Neural cell (in vitro differentiated cells): ENCODE results near the gene FOXO4.

Source experiments
- EP300 ChIP-seq: fragments of 450-650 bp; conservative IDR thresholded peaks from 2 replicates; pipeline ENCODE4 v1.6.1; 2014; ENCODE audit warnings: antibody characterized with exemption, mild to moderate bottlenecking, moderate library complexity; ENCODE audit not compliant: poor library complexity, severe bottlenecking
- POLR2AphosphoS5 ChIP-seq: IDR thresholded peaks from 2 replicates; pipeline ENCODE4 v1.6.1; 2012

- TF ChIP-seq POLR2AphosphoS5 (no peak), EP300 (no peak)
Measured at GRCh38 chrX:71131510-71131909, 35.9 kb downstream of the FOXO4 start.
